Right renal pelvis (tissue), 4 donors: Measurements from ENCODE around the gene TSR3. TPM values are rescaled to one million over a fixed set of nuclear protein-coding genes. Genes with fewer than 3 reads are reported as not detected.

Source experiments
- DNase-seq, 4 donors: peaks; one replicate each; pipeline ENCODE4 v3.0.0-alpha.2; 2013; ENCODE audit warnings: low read depth in 4 of 4, low spot score in 3 of 4, missing footprints in 1 of 4
- polyA plus RNA-seq, 4 donors: library from polyadenylated mRNA; unstranded; fragments of 120-200 nt; gene quantifications; one replicate each; pipeline ENCODE4 v1.2.1, GENCODE V29; 2013; ENCODE audit not compliant: insufficient read length in 4 of 4

The TSR3 gene
- polyA plus RNA-seq, 4 donors: 37.9 to 62.9 (median 46.1) TPM

- no peak for DNase-seq
Measured at GRCh38 chr16:1311738-1312466, 39.8 kb downstream of the TSR3 start.

- DNase-seq: no peak
Measured at GRCh38 chr16:1311212-1311737, 40.4 kb downstream of the TSR3 start.

DNA sequence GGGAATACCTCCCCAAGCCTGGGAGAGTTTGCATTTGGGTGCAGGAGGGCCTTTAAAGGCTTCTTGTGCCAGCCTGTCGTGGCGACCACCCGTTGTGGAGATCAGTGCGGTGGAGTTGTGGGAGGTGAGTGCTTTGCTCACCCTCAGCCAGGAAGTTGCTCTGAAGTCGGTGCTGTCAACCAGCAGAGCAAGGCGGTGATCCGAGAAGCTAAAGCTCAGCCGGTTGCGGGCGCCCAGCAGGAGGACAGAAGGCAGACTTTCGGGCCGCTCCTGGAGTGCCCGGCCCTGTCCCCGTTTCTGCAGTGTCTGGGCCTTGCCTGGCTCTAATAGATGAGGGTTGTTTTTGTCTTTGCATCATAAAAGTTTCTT is 40.9 kb downstream of the TSR3 start:
- no peak for DNase-seq

GRCh38 chr16:1309888-1310831 is 41.5 kb downstream of the TSR3 start:
- DNase-seq: no peak

GRCh38 chr16:1308977-1309885 is 42.4 kb downstream of the TSR3 start, which contains the start of gene UBE2I:
Gene UBE2I, plus strand, starts transcription at chr16:1309636. Its CDS starts 4,395 bp downstream, at chr16:1314031.
- DNase-seq: peak; percentile 98 to 100 (median 99)

DNA sequence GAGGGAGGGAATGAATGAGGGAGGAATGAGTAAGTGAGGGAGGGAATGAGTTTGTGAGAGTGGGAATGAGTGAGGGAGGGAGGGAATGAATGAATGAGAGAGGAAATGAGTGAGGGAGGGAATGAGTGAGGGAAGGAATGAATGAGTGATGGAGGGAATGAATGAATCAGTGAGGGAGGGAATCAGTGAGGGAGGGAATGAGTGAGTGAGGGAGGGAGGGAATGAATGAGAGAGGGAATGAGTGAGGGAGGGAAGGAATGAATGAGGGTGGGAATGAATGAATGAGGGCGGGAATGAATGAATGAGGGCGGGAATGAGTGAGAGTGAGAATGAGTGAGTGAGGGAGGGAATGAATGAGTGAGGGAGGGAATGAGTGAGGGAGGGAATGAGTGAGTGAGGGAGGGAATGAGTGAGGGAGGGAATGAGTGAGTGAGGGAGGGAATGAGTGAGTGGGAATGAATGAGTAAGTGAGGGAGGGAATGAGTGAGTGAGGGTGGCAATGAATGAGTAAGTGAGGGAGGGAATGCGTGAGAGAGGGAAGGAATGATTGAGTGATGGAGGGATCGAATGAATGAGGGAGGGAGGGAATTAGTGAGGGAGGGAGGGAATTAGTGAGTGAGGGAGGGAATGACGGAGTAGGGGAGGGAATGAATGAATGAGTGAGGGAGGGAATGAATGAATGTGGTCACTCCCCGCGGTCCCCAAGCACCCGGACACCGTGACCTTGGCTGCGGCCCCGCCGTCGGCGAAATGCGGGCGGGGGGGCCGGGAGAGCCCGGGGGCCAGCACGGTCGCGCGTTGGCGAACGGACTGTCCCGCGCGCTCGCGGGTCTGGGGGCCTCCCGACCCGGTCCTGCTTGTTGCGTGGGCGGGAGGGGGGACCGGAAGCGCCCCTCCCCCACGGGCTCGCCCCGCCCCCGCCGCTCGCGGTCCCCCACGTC is 43.4 kb downstream of the TSR3 start:
- DNase-seq: peak in 1 of 4 donors; percentile 47

DNA sequence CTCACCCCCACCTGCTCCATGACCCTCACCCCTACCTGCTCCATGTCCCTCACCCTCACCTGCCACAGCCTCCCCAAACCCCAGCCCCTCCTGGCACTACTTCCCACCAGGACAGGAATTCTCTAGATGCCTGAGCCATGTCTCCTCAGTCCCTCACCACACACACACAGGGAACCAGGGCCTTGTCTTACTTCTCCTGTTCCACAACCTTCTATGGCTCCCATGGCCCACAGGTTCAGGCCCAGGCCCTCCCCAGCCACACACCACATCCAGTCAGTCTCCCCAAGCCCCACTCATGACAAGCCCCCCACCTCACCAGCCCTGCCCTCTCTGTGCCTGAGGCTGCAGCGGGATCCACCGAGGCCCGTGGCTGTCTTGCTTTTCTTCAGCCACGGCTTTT is 45.3 kb downstream of the TSR3 start:
- DNase-seq: no peak

DNA sequence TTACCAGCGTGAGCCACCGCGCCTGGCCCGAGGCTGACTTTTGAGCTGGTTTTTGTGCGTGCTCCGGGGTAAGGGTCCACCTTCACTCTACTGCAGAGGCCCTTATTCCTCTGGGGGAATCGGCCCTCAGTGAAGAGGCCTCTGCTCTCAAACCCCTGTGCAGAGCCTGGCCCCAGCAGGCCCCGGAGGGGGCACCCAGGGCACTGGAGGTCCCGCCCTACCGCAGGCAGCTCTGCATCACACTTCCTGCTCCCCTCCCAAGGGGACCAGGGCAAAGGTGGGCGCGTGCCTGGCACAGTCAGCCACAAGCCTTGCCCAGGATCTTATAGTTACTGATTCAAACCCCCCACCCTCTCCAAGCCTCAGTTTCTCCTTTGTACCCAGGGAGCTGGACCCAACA is 45.9 kb downstream of the TSR3 start:
- DNase-seq: no peak

GRCh38 chr16:1301562-1301961 is 50.1 kb downstream of the TSR3 start:
- no peak for DNase-seq

GRCh38 chr16:1300664-1301476 is 50.8 kb downstream of the TSR3 start:
- peak in 1 of 4 donors; percentile 49 for DNase-seq

- DNase-seq: no peak
Measured at GRCh38 chr16:1299868-1300203, 51.8 kb downstream of the TSR3 start.

Other genes starting within 250 kb of the TSR3 start
- gene CACNA1H, start 198.8 kb downstream of the TSR3 start, polyA plus RNA-seq: 10 to 100 TPM; 17.1 to 31.1 (median 18.5) TPM
- 1 to 10 TPM in 2 of 4 donors, under 1 TPM in 2; 0.47 to 1.6 (median 0.90) TPM for gene TPSG1, start 126.6 kb downstream of the TSR3 start, polyA plus RNA-seq
- under 1 TPM in 1 of 4 donors, not detected in 3; 0.16 TPM for gene TPSB2, start 121.7 kb downstream of the TSR3 start, polyA plus RNA-seq
- under 1 TPM in 3 of 4 donors, not detected in 1; 0.09 to 0.36 (median 0.25) TPM for gene TPSAB1, start 111.2 kb downstream of the TSR3 start, polyA plus RNA-seq
- gene TPSD1, start 95.8 kb downstream of the TSR3 start, polyA plus RNA-seq: under 1 TPM in 1 of 4 donors, not detected in 3; 0.55 TPM
- 100 to 1,000 TPM; 169 to 186 (median 176) TPM for gene UBE2I, start 42.2 kb downstream of the TSR3 start, polyA plus RNA-seq
- 1 to 10 TPM; 3.9 to 8.5 (median 4.7) TPM for gene BAIAP3, start 18.2 kb downstream of the TSR3 start, polyA plus RNA-seq
- gene GNPTG, start 53 bp upstream of the TSR3 start, polyA plus RNA-seq: 10 to 100 TPM; 57.3 to 69.5 (median 60.3) TPM
- gene UNKL, start 62.8 kb upstream of the TSR3 start, polyA plus RNA-seq: 10 to 100 TPM; 14.2 to 21.1 (median 17.0) TPM
- 10 to 100 TPM; 12.5 to 18.3 (median 14.8) TPM for gene UQCC4, start 68.9 kb upstream of the TSR3 start, polyA plus RNA-seq
- gene PERCC1, start 79.2 kb upstream of the TSR3 start, polyA plus RNA-seq: under 1 TPM in 1 of 4 donors, not detected in 3; 0.26 TPM
- gene CCDC154, start 92.7 kb upstream of the TSR3 start, polyA plus RNA-seq: 1 to 10 TPM; 2.2 to 3.5 (median 2.7) TPM
- 10 to 100 TPM; 43.4 to 62.1 (median 48.6) TPM for gene CLCN7, start 123.2 kb upstream of the TSR3 start, polyA plus RNA-seq
- gene PTX4, start 137.1 kb upstream of the TSR3 start, polyA plus RNA-seq: under 1 TPM in 1 of 4 donors, not detected in 3; 0.04 TPM
- 10 to 100 TPM; 25.9 to 48.7 (median 30.5) TPM for gene TELO2, start 141.5 kb upstream of the TSR3 start, polyA plus RNA-seq
- gene TMEM204, start 181.8 kb upstream of the TSR3 start, polyA plus RNA-seq: 10 to 100 TPM; 18.8 to 28.5 (median 20.6) TPM